SIG-M5 treated with dmso at 0.1 percent for 504 hours (cell line): Measurements from ENCODE around the gene ACAP3.

Source experiments
- DNase-seq: peaks from one replicate; lab custom pipeline; 2025; ENCODE audit not compliant: unreplicated experiment; lab: John Stamatoyannopoulos, UW

Gene ACAP3

GRCh38 chr1:1290238-1290731, 17.4 kb downstream of the ACAP3 start:
- DNase-seq: peak; percentile 22

DNA sequence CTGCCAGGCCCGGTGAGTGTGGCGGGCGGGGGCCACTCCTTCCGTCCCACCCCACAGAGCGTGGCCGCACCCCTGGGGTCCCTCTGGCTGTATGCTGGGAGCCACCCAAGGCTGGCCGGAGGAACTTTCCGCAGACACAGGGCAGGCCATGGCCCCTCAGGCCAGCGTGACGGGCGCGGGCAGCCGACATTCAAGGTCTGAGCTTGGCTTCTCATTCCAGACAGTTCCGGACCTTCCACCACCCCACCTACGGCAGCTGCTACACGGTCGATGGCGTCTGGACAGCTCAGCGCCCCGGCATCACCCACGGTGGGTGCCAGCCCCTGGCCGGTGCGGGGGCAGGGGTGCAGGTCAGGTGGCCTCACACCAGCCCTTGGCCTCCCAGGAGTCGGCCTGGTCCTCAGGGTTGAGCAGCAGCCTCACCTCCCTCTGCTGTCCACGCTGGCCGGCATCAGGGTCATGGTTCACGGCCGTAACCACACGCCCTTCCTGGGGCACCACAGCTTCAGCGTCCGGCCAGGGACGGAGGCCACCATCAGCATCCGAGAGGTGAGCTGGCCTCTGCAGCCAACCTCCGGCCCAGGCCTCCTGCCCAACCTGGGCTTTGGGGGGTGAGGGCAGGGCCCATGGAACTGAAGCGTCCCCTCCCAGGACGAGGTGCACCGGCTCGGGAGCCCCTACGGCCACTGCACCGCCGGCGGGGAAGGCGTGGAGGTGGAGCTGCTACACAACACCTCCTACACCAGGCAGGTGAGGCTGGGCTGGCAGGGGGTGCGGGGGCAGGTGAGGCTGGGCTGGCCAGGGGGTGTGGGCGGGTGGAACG, 20.2 kb downstream of the ACAP3 start:
- no peak for DNase-seq

DNA sequence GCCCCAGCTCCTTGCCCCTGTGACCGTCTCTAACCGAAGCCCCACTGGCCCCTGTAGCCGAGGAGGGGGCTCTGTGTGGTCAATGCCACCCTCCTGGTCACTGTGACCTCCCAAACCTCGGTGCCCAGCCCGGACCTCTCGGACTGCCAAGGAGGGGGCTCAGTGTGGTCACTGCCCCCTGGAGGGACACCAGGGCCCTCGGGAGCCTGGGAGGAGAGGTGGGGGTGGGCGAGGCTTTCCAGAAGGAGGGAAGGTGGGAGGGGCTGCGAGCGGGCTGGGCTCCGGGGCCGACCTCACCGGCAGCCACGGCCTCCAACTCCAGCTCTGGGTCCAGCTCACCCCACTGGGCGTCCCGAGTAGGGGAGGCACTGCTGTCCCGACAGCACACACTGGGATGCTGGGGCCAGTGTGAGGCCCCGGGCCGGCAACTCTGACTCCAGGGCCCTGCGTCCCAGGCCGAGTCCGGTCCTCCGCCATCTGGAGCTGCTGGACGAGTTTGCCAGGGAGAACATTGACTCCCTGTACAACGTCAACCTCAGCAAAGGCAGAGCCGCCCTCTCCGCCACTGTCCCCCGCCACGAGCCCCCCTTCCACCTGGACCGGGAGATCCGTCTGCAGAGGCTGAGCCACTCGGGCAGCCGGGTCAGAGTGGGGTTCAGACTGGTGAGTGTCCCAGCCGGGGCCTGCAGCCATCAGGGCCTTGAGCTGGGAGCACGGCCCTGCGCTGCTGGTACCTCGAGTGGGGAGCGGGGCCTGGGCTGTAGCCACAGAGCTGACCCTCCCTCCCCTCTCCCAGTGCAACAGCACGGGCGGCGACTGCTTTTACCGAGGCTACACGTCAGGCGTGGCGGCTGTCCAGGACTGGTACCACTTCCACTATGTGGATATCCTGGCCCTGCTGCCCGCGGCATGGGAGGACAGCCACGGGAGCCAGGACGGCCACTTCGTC, 21.1 kb downstream of the ACAP3 start:
- no peak for DNase-seq

DNA sequence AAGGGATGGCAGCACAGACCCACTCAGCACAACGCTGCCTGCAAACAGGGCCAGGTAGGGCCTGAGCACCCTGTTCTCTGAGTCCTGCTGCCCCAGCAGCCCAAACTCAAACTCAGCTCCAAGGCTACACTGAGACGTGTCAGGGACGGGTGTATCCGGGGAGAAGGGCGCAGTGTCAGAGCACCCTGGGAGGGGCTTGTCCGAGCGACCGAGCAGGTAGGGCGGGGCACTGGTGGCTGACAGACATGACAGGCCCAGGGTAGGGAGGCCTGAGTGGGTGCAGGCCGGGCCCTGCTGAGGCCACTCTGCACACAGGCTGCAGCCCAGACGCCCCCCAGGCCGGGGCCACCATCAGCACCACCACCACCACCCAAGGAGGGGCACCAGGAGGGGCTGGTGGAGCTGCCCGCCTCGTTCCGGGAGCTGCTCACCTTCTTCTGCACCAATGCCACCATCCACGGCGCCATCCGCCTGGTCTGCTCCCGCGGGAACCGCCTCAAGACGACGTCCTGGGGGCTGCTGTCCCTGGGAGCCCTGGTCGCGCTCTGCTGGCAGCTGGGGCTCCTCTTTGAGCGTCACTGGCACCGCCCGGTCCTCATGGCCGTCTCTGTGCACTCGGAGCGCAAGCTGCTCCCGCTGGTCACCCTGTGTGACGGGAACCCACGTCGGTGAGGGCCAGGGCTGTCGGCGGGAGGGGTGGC, 22.0 kb downstream of the ACAP3 start:
- no peak for DNase-seq

DNA sequence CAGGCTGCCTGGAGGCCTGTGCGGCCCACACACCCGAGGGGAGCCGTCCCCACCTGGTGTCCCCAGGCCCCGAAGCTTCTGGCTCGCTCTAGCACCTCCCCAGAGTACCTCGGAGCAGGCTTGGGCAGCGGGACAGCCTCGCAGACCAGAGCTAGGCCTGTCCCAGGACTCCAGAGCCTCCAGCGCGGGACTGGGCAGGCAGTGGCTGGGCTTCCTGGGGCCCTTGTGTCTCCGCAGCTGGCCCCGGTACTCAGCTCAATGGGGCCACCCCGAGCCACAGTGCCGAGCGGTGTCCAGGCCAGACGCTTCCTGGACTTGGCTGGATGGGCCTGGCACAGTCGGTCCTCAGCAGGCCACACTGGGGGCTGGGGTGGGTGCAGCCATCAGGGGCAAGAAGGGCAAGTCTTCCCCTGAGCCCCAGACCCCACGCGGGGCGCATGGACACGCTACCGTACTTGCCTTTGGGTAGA, 22.6 kb downstream of the ACAP3 start:
- no peak for DNase-seq

DNA sequence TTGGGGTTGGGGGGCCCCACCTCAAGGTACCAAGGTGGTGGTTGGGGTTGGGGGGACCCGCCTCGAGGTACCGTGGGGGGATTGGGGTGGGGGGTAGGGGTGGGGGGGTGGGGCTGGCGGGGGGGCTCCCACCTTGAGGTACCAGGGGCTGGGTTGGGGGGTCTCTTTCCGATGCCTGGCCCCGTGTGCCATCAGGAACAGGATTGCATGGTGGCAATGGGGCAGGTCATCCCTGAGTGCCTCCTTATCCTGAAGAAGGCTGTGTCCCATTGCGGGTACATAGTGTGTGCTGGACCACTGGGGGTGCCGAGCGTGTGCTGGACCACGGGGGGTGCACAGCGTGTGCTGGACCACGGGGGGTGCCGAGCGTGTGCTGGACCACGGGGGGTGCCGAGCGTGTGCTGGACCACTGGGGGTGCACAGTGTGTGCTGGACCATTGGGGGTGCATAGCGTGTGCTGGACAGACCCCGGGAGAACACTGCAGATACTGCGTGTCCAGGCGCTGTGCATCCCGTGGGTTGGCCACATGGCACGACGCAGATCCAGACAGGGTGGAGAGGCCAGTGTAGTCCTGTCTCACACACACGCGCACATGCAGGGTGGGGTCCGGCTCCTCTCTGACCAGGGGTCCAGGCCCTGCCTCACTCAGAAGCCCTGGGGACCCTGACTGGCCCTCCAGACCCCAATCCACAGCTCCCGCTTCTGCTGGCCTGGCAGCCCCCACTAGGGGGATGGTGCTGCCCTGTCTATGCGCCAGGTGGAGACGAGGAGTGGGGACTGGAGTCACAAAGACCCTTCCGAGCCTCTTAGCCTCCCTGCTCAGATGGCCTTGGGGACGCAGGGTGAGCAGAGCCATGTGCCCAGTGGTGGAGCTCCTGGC, 23.3 kb downstream of the ACAP3 start:
- DNase-seq: no peak

DNA sequence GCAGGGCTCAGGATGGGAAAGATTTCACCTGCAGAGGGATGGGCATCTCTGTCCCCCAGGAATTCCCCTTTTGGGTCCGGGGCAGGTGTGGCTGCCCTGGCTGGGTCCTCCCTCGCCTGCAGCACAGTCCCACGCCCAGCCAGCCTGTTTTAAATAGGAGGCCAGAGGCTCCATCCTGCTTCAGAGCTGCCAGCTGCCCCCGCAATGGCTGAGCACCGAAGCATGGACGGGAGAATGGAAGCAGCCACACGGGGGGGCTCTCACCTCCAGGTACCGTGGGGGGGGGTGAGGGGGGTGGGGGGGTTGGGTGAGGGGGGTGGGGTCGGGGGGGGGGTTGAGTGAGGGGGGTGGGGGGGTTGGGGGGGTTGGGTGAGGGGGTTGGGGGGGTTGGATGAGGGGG, 23.9 kb downstream of the ACAP3 start:
- DNase-seq: no peak

- no peak for DNase-seq
These were observed 24.7 kb downstream of the ACAP3 start for GRCh38 chr1:1282998-1283397.

- DNase-seq: no peak
These were observed 26.0 kb downstream of the ACAP3 start for GRCh38 chr1:1281533-1282321.

DNA sequence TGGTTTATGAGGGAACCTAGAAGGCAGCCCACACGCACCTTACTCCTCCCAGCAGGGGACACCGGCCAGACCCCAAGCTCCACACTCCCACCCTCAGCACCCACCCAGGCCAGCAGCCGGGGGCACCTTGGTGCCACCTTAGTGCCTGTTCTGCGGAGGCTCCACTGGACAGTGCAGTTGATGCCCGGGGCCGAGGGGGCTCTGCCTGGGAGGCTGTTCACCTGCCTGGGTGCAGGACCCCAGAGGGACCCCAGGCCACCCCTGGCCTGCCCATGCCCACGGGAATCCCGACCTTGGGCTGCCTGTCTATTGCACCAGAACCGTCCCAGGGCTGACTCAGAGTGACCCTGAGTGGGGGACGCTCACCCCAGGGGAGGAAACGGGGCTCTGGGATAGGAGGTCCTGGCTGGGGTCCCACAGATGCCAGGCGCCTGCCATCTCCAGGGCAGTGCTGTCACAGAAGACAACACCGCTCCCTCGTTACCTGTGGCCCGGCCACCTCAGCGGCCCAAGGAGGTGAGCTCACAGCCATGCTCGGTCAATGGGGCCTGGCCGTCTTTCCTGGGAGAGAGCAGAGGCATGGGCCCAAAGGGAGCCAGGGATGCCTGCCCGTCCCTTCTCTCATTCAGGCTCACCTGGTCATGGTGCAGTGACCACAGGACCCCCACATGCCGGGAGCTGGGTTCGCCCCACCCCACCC, 26.8 kb downstream of the ACAP3 start:
- no peak for DNase-seq

DNA sequence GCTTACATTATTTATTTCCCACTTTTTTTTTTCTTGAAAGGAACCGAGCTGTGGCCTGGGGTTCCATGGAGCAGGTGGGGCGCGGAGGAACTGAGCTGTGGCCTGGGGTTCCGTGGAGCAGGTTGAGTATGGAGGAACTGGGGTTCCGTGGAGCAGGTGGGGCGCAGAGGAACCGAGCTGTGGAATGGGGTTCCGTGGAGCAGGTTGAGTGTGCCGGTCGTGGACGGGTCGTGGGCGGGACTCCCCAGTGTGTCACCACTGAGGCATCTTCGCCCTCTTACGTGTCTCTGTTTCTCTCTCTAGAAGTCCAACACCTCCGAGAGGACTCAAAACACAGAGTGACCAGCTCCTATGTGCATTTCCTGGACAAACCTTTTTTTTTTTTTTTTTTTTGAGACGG, 28.7 kb downstream of the ACAP3 start:
- no peak for DNase-seq

DNA sequence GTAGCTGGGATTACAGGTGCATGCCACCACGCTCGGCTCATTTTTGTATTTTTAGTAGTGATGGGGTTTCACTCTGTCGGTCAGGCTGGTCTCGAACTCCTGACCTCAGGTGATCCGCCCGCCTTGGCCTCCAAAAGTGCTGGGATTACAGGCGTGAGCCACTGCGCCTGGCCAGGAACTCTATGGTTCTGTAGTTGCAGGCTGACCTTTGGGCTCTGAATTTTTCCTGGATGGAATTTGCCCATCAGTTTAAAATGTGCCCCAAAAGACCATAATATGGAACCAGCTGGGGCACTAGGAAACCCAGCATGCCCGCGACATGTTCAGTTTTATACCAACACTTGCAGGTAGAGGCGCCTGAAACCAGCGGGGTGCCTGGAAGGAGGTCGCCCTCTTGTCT, 29.1 kb downstream of the ACAP3 start:
- DNase-seq: no peak

DNA sequence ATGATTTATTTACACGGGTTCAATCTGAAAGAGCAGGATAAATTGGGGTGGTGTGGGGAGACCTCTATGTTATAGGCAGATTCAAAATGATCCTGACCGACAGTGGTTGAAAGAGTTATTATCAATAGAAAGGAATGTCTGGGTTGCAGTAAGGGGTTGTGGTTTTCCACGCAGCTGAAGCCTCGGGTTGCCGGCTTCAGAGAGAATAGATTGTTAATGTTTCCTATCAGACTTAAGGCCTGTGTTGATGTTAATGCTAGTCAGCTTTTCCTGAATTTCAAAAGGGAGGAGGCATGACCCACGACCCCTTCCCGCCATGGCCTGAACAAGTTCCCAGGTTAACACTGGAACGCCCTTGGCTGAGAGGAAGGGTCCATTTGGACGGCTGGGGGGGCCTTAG, 31.9 kb downstream of the ACAP3 start:
- no peak for DNase-seq

GRCh38 chr1:1274931-1275431, 32.7 kb downstream of the ACAP3 start:
- no peak for DNase-seq

- no peak for DNase-seq
These were observed 33.3 kb downstream of the ACAP3 start for GRCh38 chr1:1274299-1274930.

GRCh38 chr1:1273512-1274298, 34.0 kb downstream of the ACAP3 start, which contains the start of gene UBE2J2:
Gene UBE2J2 (minus strand): TSS chr1:1273854. CDS start chr1:1267992, 5,862 bp downstream.
- peak; percentile 86 for DNase-seq

DNA sequence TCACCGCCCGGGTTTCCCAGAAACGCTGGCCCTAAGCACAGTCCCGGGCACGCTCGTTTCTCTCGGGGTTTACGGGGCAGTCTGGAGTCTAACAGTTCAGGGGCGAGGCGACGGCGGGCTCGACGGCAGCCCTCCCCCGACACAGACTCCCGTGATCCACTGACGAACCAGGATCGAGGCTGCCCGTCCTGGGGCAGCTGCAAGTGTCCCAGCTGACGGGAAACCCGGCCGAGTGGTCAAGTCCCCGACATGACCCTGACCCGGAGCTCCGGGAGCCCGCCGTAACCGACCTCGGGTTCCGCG, 34.6 kb downstream of the ACAP3 start:
- no peak for DNase-seq
